SJCRH30 (cell line): Measurements from ENCODE around the gene ZNF337. TPM values are rescaled to one million over a fixed set of nuclear protein-coding genes. Genes with fewer than 3 reads are reported as not detected.

ENCODE experiments used
- DNase-seq, 2 experiments: peaks; one replicate each; pipeline ENCODE4 v3.0.0-alpha.2; 2015 to 2020
- H3K27ac ChIP-seq: fragments of 250-450 bp; sonication (Bioruptor Pico); 2 replicates; pipeline ENCODE4 v1.5.1; 2020; ENCODE audit warnings: mild to moderate bottlenecking, moderate library complexity
- H3K27me3 ChIP-seq: fragments of 250-450 bp; sonication (Bioruptor Pico); 2 replicates; pipeline ENCODE4 v1.5.1; 2020; ENCODE audit warnings: mild to moderate bottlenecking, moderate library complexity
- H3K36me3 ChIP-seq: fragments of 250-450 bp; sonication (Bioruptor Pico); 2 replicates; pipeline ENCODE4 v1.5.1; 2020; ENCODE audit warnings: mild to moderate bottlenecking, moderate library complexity
- H3K4me1 ChIP-seq: fragments of 250-450 bp; sonication (Bioruptor Pico); 2 replicates; pipeline ENCODE4 v1.5.1; 2020; ENCODE audit warnings: mild to moderate bottlenecking, moderate library complexity
- H3K4me3 ChIP-seq: fragments of 250-450 bp; sonication (Bioruptor Pico); 2 replicates; pipeline ENCODE4 v1.5.1; 2020; ENCODE audit warnings: mild to moderate bottlenecking, moderate library complexity
- H3K9me3 ChIP-seq: fragments of 250-450 bp; sonication (Bioruptor Pico); replicated peaks from 2 replicates; pipeline ENCODE4 v1.5.1; 2020; ENCODE audit warnings: mild to moderate bottlenecking, moderate library complexity
- total RNA-seq: library from RNA; depleted of rRNA; stranded (reverse); fragments of >200 nt; shearing (Covaris generic); gene quantifications from 2 replicates; pipeline ENCODE4 v1.2.3, GENCODE V29; 2014; rRNA removed

Gene ZNF337
- total RNA-seq, 1 experiment from 2014 or later, result 16.6 TPM

- no peak overlapping the region for H3K4me3 ChIP-seq
- DNase-seq, result no peak
- H3K4me1 ChIP-seq, result 0 out of 2 replicates have a peak, but pooled peaks cover 5% of the 10 kb centered on the region
- H3K27me3 ChIP-seq, result no peaks in the 10 kb centered on the region
- no peak overlapping the region for H3K27ac ChIP-seq
- H3K9me3 ChIP-seq, result peaks cover 5% of the 10 kb centered on the region
- no peaks in the 10 kb centered on the region for H3K36me3 ChIP-seq
Measured at GRCh38 chr20:25626779-25627178, 69.9 kb downstream of the ZNF337 start.

DNA sequence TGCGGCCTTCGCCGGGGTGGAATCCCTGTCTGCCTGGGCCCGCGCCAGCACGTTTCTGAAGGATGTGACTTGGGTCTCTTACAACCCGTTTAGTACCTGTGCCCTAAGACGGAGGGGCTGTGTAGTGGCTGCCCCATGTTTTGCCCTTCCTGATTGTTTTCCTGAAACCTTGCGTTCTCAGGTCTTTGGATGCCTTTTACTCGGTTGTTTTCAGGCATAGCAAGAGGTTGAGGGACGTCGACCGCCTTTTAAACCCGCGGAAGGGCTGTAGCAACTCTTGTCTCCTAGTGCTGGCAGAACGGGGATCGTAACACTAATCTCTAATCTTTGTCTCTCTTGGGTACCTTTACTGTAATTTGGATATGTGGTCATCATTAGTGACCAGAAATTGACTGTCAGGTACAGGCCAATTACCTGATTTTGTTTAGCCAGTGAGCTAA, 72.1 kb downstream of the ZNF337 start:
- H3K4me3 ChIP-seq, result peak overlapping the region; percentile 70
- H3K27ac ChIP-seq, result peak overlapping the region; percentile 90
- 0 out of 2 replicates have a peak, but pooled peaks cover 5% of the 10 kb centered on the region for H3K4me1 ChIP-seq
- H3K9me3 ChIP-seq, result no peaks in the 10 kb centered on the region
- no peaks in the 10 kb centered on the region for H3K27me3 ChIP-seq
- H3K36me3 ChIP-seq, result peaks cover 3% of the 10 kb centered on the region; the same call in 1 of the 2 replicates
- DNase-seq, result no peak

Other genes starting within 250 kb of the ZNF337 start
- 14.1 and 18.1 TPM in 2 replicates for gene NINL, start 111.3 kb downstream of the ZNF337 start, total RNA-seq
- gene NANP, start 72.8 kb downstream of the ZNF337 start, total RNA-seq, result 15.4 and 16.2 TPM in 2 replicates